ENCODE results near the gene LONP2. TPM values are rescaled to one million over a fixed set of nuclear protein-coding genes. Genes with fewer than 3 reads are reported as not detected.

The LONP2 gene
- total and polyA plus RNA-seq, 2 of the 13 experiments (the other 11 are each of a cell fraction or from before 2014, with no cell fraction given) = 39.2 to 63.3 TPM

GRCh38 chr16:48371393-48371780 is 127.3 kb downstream of the LONP2 start:
- CTCF ChIA-PET (ENCODE audit: low intra/inter-chr PET ratio, low total read pairs) = no interaction called here
- intact Hi-C loops (cut with micrococcal nuclease; ENCODE audit: unreplicated experiment) = no loop called here

More at GRCh38 chr16:48371393-48371780, 127.3 kb downstream of the LONP2 start:
- Histone ChIP-seq H3K9me3 (ENCODE audit: low read length) (no peaks in the 10 kb centered on the region), H3K4me1 (ENCODE audit: insufficient read depth, low read length) (peaks cover 58% of the 10 kb centered on the region), H3K9ac (ENCODE audit: insufficient read depth, low read depth, low read length) (no peak overlapping the region), H2AFZ (ENCODE audit: low read length) (no peak overlapping the region), H3K79me2 (ENCODE audit: insufficient read depth, low read length) (peaks cover 99% of the 10 kb centered on the region), H4K20me1 (ENCODE audit: insufficient read depth, low read length) (peaks cover 44% of the 10 kb centered on the region), H3K27ac (ENCODE audit: extremely low read length, insufficient read depth, low read length) (no peak overlapping the region), H3K27me3 (ENCODE audit: control insufficient read depth in 1 of 2, insufficient read depth in 2 of 2, low read length in 2 of 2) (no peaks in the 10 kb centered on the region; a peak in 1 of 5 replicates), H3K4me2 (ENCODE audit: low read depth, low read length) (no peak overlapping the region), H3K36me3 (replicated peaks in 1 of 2; ENCODE audit: control insufficient read depth in 1 of 2, insufficient read depth in 2 of 2, low read length in 2 of 2) (no peaks in the 10 kb centered on the region), H3K4me3 (replicated peaks in 1 of 3; ENCODE audit: insufficient read depth in 1 of 3, low read depth in 2 of 3, low read length in 3 of 3) (no peak overlapping the region)
- no peak for TF ChIP-seq MATR3 (CRISPR knock-in tag; IDR thresholded peaks at IDR 0.05)
- no peak for TF ChIP-seq CHD2 (IDR thresholded peaks at IDR 0.05; ENCODE audit: low read depth, low read length)
- TF ChIP-seq ZNF17 (CRISPR knock-in tag; IDR thresholded peaks at IDR 0.05) = no peak
- TF ChIP-seq PAWR (CRISPR knock-in tag; IDR thresholded peaks at IDR 0.05; ENCODE audit: borderline replicate concordance) = no peak
- TF ChIP-seq NFIB (CRISPR knock-in tag; IDR thresholded peaks at IDR 0.05; ENCODE audit: borderline replicate concordance) = no peak
- no peak for TF ChIP-seq SRSF9 (IDR thresholded peaks at IDR 0.05; ENCODE audit: borderline replicate concordance, insufficient read depth, low read depth, low read length, poor library complexity, severe bottlenecking)
- TF ChIP-seq BATF2 (CRISPR knock-in tag; IDR thresholded peaks at IDR 0.05) = no peak
- TF ChIP-seq BRF2 (CRISPR knock-in tag; IDR thresholded peaks at IDR 0.05) = no peak
- TF ChIP-seq SSRP1 (CRISPR knock-in tag; IDR thresholded peaks at IDR 0.05) = no peak
- TF ChIP-seq HES4 (CRISPR knock-in tag; IDR thresholded peaks at IDR 0.05; ENCODE audit: borderline replicate concordance) = no peak
- TF ChIP-seq HOXA9 (CRISPR knock-in tag; IDR thresholded peaks at IDR 0.05; ENCODE audit: borderline replicate concordance) = no peak
- TF ChIP-seq ARNTL (CRISPR knock-in tag; IDR thresholded peaks at IDR 0.05) = no peak
- ATAC-seq = no peak
- no peak for FAIRE-seq
- DNase-seq (ENCODE audit: low spot score) = no peak
- in situ Hi-C loops (cut with HindIII; ENCODE audit: extremely low pct_ligation_motif_present, low pct_unique_long_range_greater_than_20kb) = no loop called here
- no TSS peak for BruUV-seq (replicated peaks)
- POLR2A ChIA-PET = interaction anchor here (0.9 to 3.4 kb wide), 2 partner anchors 14 to 112 kb away, joined by 3 to 20 read pairs; partner anchors contain the start of gene SIAH1
